GM18526 (cell line): ENCODE results near the gene IGF1R.

ENCODE experiments used
- POLR2A ChIP-seq: IDR thresholded peaks from 3 replicates; pipeline ENCODE4 v1.6.1; 2011; ENCODE audit not compliant: insufficient read length; ENCODE audit errors: extremely low read depth

IGF1R gene

DNA sequence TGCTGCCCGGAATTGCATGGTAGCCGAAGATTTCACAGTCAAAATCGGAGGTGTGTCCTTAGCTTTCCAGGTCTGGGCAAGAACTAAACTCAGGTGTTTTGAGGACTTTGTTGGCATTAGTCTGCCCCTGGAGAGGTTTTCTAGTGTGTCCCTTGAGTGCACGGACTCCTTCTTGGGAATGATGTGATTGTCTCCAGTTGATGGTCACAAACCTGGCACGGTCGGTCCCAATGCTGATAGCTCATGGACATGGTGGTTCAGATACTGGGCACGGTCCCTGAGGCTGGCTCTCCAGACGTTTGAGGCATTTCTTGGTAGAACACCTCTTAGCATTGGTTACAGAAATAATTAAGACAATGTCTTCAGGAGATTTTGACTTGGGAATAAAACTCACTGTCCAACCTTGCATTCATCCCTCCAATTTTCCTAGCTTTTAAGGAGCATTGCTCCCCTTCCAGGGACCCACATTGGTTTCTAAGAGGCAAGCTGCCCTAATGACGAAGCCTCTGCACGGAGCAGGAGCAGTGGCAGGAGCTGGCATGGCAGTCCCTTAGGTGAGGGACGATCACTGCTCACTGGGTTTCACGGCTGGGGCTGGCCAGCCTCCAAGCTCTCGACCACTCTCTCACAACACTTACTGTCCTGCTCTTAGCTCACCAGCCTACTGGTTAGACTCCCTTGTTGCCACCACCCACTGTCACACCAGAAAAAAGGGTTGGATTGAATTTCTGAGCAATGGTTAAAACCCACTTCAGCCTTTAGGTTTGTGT, 291.2 kb downstream of the IGF1R start:
- TF ChIP-seq POLR2A: no peak

DNA sequence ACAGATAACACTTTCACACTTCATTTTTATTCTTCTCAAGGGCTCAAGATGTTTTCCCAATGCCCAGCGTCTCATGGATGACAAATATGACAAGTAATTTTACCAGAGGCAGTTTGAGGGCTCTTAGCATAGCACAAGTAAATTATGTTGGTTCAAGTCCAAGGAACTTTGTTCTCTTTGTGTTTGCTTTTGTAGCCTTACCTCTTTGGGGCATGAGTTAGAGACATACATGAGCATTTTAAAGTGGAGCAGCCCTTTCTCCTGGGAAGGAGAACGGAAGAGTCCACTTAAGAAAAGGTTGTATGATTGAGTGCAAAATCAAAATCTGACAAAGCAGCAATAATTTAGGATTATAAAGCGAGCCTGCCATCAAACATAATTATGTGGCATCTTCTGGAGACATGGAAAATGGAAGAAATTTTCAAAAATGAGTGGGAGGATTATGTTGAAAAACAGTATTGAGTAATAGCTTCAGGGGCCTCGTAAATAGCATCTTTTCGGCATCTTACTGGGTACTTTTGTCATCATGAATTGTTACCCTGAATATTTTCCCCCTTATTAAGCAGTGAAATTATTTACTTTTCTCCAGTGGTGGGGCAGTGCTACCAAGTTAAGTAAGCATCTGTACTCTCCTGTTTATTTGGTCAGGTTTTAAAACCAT, 293.4 kb downstream of the IGF1R start:
- no peak for TF ChIP-seq POLR2A

DNA sequence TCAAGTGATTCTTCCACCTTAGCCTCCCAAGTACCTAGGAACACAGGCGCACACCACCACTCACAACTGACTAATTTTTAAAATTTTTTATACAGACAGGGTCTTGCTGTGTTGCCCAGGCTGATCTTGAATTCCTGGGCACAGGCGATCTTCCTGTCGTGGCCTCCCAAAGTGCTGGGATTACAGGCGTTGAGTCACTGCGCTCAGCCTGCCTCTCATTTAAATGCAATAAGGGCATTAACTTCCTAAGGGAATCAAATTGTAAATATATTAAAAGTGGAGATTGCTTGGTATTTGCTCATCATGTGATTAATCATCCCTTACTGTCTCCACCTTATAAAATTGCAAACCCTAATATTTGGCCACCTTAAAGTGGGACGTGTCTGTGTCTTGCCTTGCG, 294.1 kb downstream of the IGF1R start:
- no peak for TF ChIP-seq POLR2A

DNA sequence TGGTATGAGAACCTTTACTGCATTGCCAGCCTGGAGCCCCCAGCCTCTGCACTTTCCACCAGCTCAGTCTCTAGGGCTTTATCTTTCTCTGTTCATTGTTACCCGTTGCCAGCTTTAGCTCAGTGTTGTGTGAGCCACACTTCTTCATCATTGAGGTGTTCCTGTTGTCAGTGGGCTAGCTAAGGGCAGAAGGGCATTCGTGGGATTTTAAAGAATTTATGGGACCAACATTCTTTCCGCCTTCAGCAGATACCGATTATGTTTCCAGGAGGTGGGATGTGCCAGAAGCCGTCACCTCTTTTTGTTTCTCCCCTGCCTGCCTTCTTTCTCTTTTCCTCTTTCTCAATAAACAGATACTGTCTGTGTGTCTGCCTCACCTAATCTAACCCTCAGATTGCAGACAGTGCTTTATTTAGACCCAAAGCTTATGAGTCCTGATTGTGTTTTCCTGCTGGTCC, 294.7 kb downstream of the IGF1R start:
- no peak for TF ChIP-seq POLR2A

DNA sequence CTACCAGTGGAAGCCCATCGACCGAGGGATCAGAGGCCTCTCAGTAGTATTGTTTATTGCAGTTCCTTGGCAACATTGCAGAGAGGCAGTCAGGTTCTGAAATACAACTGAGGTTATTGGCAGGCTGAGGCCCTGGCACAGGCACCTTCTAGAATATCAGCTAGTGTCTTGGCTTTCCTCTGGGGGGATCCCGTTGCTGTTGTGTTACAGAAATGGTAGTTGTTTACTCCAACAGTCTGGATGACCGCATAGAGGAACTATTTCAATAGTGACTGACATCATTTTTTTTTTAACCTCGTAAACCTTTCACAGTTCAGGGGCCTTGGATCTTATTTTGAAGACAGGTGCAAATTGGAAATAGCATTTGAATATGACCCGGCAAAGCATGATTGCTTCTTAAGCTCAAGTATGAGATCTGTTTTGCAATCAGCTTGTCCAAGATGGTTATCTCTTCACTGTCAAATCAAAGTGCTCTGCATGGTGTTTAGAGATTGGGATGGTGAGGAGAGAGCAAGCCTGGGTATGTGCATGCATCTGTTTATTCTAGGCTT, 295.3 kb downstream of the IGF1R start:
- TF ChIP-seq POLR2A: no peak

DNA sequence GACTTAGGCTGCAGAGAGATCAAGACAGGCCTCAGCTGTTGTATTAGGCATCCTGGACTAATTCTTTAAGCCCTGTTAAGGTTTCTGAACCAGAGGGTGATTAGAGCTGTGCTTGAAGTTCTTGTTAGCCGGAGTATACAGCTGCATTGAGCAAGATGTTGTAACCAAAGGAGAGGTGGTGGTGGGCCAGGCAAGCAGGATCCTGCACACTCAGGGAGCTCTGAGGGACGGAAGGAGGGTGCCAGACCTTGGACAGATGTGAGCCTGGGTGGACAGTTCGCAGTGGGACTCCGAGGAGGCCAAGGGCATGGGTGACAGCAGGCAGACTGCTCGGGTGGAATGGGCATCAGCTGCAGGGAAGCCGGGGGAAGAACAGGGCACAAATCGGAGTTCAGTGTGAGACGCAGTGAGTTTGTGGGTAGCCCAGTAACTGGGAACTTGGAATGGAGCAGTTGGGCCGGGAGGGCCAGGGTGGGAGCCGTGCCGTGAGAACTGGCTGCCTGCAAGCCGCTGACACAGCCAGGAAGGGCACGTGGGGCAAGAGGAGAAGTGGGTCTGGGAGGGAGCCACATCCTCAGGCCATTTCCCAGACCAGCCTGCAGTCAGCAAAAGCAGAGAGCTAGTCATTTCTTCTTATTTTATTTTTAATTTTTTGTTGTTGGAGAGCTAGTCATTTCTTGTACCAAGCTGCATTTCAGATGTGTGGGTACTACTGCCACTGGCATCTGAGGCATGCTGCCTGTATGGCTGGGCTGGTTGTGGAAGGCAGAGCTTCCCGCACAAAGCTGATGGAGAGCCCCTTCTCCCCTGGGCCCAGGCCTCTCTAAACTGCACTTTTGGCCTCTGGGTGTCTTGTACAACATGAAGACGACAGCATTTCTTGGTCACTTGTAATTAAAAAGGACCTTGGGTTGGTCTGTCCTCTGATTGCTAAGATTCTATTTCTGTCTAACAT, 298.2 kb downstream of the IGF1R start:
- no peak for TF ChIP-seq POLR2A

DNA sequence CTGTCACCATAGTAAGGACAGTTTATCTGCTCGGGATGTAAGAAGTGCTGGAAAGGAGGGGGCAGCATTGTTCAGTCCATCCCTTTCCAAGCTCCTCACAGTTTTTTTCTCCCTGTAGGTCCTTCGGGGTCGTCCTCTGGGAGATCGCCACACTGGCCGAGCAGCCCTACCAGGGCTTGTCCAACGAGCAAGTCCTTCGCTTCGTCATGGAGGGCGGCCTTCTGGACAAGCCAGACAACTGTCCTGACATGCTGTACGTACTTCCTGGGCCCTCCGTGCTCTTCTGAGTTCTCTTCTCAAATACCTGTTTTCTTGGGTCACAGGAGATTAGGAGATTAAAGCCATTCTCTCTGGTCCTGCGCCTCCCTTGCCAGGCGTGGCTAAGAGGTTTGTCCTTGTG, 300.1 kb downstream of the IGF1R start:
- TF ChIP-seq POLR2A: no peak

DNA sequence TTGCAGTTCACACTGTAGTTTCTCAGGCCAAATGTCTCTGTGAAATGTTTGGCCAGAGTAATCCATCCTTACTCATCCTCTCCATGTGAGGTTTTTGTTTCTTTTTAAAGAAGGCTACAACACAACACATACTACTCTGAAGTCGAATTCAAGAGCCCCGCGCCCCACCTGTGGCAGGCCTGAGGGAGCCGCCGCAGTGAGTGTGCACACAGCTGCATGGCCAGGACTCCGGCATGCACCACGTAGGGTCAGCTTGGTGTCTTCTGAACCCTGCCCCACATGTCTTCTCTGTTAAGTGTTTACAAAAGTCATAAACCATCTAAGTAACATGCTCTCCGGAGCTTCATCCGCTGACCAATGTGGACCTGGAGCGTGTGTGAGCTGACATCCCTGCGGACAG, 300.6 kb downstream of the IGF1R start:
- TF ChIP-seq POLR2A: no peak

DNA sequence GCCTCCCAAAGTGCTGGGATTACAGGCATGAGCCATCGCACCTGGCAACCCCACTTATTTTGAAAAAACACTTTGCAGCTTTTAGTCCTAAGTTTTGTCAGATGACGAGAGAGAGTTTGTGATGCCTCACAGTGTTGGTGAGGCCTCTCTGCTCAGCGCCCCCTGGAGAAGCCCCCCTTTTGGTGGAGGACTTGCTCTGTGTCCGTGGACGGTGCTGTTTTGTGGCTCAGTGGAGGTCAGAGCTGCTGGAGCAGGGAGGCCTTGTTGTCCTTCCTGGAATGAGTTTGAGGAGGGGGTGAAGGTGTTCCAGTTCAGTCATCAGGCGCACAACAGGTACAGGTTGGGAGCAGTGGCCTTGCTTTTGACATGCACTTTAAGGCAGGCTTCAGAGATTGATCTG, 301.3 kb downstream of the IGF1R start:
- TF ChIP-seq POLR2A: no peak

DNA sequence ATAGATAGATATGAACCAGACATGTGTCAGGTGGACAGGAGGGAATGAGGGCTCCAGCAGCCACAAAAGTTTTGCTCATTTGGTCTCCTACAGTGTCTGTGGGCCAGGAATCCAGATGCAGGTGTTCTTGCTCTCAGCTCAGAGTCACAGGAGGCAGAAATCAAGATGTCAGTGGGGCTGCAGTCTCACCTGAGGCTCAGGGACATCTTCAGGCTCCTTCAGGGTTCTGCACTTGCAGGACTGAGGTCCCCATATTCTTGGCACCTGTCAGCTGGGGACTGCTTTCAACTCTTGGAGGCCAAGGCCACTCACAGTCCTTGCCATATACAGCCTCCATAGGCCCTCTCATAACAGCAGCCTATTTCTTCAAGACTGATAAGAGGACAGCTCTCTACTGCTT, 301.9 kb downstream of the IGF1R start:
- TF ChIP-seq POLR2A: no peak

DNA sequence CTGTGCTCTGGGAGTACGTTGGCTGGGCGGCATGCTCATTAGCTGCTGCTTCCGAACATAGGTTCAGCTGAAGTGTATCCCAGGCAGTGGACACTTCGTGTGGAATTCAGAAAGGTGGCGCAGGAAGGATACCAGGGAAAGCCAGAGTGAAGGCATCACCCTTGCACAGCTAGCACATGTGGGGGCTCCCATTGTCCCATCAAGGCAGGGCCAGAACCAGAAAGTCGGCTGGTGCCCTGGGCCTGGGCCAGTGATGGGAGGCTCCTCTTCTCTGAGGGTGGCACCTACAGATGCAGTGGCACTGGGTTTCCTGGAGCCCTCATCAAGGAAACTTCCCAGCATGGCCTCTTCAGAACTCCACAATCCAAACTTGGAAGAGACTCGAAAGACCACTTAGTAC, 302.7 kb downstream of the IGF1R start:
- no peak for TF ChIP-seq POLR2A

DNA sequence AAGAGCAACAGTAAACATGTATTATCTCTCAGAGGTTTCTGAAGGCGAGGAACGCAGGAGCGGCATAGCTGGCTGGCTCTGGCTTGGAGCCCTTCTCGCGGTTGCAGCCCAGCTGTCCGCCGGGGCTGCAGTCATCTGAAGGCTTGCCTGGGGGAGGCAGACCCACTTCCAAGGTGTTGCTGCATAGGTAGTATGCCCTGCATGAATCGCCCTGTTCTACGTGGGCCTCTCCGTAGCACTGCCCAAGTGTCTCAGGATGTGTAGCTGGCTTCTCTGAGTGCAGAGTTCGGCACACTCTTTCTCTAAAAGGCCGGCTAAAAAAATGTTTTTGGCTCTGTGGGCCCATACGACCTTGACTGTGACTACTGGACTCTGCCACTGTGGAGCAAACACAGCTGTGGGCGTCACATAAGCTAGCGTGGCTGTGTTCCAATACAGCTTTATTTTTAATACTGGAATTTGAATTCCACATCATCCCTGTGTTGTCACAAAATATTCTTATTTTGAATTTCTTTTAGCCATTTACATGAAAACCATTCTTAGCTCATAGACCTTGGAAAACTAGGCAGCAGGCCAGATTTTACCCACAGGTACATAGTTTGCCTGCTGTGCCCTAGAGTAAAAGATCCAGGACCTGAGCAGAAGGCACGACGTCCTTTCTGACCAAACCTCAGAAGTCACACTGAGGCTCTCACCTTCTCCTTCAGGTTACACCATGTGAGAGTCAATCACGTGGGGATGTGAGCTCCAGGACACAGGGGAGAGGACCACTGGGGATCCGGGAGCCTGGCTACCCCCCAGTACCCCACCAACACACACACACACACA, 303.4 kb downstream of the IGF1R start:
- no peak for TF ChIP-seq POLR2A

DNA sequence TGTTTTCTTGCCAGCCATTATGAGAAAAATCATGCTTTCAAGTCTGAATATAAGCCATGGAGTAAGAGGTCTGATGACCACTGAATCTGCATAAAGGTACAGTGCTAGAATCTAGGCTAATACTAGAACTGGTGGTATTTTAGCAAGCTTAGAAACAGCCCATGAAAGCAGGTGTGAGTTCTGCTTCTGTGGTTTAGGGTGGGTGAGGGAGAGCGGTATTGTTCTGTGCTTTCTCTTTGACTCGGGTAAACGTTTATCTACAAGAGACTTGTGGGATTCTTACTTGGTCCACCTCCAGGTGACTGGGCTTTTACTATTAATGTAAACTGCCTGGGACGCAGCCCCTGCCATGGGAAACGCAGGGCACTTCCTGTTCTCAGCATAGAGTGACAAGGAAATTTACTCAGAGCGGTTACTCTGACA, 304.1 kb downstream of the IGF1R start:
- TF ChIP-seq POLR2A: no peak

DNA sequence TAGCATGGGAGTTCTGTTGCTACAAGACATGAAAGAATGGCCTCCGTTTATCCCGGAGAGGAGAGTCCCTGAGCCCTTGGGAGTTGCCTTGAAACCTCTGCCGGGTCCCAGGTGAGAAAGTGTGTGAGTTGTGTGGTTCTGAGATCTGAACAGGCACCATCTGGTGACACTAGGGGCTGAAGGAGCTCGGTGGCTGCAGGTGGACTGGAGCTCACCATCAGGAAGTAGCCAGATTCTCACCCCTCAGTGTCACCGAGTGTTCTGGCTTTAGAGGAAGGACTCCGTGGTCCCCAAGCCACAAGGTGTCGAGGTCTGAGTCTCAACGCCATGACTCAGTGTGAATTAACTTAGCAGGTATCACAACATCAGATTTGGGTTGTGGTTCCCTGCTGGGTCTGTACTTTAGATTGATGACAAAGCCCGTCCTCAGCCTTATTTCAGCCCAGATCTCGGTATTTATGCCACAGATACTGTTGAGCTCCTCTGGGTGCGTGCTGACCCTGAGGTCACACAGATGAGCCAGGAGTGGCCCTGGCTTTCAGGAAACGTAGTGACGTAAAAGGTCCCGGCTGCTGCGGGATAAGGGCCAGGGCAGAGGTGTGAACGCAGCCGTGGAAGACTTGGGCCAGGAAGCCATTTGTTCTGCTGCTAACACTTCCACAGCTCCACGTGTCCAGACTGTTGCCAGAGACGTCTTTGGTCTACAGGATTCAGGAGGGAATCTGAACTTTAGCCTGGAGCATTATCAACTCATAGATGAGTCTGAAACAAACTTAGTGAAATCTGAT, 304.9 kb downstream of the IGF1R start:
- no peak for TF ChIP-seq POLR2A
